Stimulated activated CD4-positive, alpha-beta T cell treated with anti-CD3 and anti-CD28 coated beads, Interleukin-2, amount 100 ng/mL, for 24 hours (primary cell): Measurements from ENCODE around the gene UBE2G2.

Experiments
- DNase-seq, 2 donors: peaks; one replicate each; pipeline ENCODE4 v3.0.0-alpha.2; 2020

Gene UBE2G2

DNA sequence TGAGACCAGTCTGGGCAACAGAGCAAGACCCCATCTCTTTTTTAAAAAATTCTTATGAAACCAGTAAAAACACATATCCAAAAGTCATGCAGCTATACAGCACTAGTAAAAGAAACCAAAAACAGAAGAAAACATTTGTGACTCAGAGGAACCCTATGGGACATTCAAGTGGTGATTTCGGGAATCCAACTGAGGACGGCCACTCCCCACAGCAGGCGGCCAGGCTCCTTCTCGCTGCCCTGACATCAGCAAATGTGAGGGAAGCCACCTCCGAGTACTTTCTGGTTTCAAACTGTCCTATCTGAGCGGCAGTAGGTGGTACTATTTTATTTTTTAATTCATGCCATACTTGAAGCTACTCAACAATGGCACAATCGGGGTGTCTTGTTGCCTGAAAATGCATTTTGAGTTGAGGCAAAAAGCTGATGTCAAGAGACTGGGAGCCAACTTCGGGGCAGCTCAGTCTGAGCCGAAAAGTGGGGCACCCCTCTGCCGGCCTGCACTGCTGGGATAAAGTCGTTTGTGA lies 12.9 kb upstream of the UBE2G2 start:
- no peak for DNase-seq

- no peak for DNase-seq
Measured at GRCh38 chr21:44813727-44814126, 12.1 kb upstream of the UBE2G2 start.

- DNase-seq = no peak
Measured at GRCh38 chr21:44813149-44813548, 11.5 kb upstream of the UBE2G2 start.

GRCh38 chr21:44812640-44813039 lies 11.0 kb upstream of the UBE2G2 start:
- DNase-seq = no peak

DNA sequence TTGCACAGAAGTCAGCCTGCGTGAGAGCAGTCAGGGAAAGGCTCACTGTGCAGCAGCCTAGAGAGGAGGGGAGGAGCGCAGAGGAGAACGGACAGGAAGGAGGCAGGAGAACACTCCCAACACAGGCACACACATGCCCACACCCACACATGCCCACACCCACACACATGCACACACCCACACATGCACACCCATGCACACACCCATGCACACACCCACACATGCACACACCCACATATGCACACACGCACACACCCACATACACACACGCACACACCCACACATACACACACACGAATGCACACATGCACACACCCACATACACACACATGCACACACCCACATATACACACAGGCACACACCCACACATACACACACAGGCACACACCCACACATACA lies 9.2 kb upstream of the UBE2G2 start:
- no peak for DNase-seq

DNA sequence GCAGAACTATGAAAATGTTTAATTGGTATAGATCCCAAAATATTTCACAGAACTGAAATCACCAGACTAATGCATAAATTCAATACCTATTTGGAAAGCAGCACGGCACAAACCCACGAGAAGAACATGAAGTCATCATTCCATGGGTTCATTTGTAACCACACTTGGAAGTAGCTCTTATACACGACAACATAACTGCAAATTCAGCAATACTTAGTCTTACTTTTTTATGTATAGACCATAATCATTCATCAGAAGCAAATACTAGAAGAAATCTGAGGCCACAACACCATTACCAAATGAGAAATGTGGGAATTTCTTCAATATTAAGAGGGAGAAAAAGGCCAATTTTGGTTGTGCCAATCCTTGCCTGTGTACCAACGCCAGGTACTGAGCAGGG lies 4.2 kb upstream of the UBE2G2 start:
- no peak for DNase-seq

DNA sequence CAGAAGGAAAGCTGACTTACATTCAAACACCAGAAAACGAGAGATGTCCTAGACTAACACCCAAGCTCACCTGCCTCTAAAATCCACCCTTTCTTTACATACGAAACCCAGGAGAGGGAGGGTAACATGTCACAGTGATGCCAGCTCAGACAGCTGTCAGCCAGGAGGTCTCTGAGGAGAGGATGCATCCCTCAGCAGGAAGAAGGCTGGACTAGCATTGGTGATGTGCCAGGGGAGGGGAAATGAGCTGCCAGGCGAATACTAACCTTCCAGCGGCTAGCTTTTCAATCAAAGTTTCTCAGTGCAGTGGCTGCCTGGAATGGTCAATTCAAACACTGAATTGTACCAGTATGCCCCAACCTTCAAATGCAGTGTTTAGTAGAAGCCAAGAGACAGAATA lies 3.6 kb upstream of the UBE2G2 start:
- DNase-seq = no peak

- DNase-seq = no peak
Measured at GRCh38 chr21:44804762-44805161, 3.1 kb upstream of the UBE2G2 start.

GRCh38 chr21:44803651-44804050 lies 2.0 kb upstream of the UBE2G2 start:
- no peak for DNase-seq

DNA sequence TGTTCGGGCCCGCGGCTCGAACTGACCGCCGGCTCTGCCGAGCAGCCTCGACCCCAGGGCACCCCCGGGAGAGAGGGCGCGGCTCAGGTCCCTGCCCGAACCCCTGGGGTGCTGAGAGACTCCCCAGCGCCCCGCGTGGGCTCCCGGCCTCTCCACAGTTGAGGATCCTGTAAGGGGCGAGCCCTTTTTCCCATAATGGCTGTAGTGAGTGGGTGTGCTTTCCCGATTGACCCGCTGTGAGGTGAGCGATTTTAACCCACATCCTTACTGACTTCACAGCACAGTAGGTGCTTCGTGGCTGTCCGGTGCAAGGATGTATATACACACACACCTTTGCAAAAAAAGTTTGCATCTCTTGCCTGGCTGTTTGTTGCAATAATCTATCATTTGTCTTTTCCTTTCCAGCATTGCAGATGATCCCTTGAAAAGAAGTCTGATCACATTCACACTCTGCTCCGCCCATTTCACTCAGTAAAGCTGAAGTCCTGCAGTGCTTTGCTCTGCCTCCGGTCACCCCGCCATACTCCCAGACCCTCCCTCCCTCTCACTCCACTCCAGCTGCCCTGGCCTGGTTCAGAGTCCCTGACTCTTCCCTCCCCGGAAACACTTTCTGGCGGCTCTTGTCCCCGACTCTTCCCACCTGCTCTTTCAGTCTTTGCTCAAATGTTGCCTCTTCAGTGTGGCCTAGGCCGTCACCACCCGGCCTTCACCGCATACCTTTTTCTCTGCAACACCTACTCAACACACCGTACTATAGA lies 955 bp upstream of the UBE2G2 start:
- DNase-seq = no peak

DNA sequence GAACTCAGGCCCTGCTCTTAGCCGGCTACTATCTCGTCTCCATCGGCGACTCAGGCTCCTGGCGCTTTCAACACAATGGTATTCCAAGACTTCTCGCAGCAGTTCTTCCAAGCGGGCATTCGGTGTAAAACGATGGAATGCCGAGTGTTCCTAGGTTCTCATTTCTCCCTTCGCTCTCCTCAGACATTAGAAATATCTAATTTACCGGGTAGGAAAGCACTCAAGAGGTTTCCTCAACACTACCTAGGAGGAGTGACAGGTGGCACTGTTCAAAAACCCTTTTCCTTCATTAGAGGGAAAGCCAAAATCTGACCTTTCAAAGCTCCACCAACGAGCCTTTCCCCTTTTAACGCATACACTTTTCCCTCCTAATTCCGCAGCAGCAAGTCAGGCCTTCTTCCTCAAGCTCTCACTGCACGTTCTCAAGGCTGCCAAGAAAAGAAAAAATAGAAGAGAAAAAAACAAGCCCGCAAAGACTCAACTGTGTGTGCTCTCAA lies 601 bp downstream of the UBE2G2 start:
- DNase-seq = no peak

GRCh38 chr21:44800103-44800502 lies 1.5 kb downstream of the UBE2G2 start:
- DNase-seq = no peak

DNA sequence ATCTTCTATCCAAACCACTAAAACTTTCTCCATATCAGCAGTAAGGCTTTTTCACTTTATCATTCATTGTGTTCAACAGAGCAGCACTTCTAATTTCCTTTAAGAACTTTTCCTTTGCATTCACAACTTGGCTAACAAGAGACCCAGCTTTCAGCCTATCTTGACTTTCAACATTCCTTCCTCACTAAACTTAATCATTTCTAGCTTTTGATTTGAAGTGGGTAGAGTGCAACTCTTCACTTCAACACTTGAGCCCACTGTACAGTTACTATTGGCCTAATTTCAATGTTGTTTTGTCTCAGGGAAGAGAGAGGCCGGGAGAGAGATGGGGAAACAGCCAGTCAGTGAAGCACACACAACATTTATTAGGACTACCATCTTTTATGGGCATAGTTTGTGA lies 2.0 kb downstream of the UBE2G2 start:
- DNase-seq = no peak

DNA sequence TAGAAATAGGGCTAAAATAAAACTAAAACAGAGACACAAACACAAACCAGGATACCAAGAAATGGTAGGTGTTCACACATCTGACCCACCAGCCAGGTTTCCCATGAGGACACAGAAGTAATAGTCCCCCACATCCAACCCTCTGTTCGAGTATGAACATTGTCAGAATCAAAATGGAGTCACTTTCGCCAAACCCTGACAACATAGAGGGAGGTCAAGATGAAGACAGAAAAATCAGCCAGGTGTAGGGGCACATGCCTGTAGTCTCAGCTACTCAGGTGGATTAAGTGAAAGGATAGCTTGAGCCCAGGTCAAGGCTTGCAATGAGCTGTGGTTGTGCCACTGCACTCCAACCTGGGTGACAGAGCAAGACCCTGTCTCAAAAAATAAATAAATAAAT lies 3.8 kb downstream of the UBE2G2 start:
- DNase-seq = no peak

DNA sequence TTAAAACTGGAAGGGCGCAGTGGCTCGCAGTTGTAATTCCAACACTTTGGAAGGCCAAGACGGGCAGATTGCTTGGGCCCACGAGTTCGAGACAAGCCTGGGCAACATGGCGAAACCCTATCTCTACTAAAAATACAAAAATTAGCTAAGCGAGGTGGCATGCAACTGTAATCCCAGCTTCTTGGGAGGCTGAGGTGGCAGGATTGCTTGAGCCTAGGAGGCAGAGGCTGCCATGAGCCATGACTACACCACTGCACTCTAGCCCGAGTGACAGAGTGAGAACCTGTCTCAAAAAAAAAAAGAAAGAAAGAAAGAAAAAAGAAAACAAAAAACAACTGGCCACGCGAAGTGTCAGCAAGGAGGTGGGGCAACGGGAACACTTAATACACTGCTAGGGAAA lies 6.3 kb downstream of the UBE2G2 start:
- no peak for DNase-seq

- DNase-seq = no peak
Measured at GRCh38 chr21:44793592-44794374, 7.8 kb downstream of the UBE2G2 start.

DNA sequence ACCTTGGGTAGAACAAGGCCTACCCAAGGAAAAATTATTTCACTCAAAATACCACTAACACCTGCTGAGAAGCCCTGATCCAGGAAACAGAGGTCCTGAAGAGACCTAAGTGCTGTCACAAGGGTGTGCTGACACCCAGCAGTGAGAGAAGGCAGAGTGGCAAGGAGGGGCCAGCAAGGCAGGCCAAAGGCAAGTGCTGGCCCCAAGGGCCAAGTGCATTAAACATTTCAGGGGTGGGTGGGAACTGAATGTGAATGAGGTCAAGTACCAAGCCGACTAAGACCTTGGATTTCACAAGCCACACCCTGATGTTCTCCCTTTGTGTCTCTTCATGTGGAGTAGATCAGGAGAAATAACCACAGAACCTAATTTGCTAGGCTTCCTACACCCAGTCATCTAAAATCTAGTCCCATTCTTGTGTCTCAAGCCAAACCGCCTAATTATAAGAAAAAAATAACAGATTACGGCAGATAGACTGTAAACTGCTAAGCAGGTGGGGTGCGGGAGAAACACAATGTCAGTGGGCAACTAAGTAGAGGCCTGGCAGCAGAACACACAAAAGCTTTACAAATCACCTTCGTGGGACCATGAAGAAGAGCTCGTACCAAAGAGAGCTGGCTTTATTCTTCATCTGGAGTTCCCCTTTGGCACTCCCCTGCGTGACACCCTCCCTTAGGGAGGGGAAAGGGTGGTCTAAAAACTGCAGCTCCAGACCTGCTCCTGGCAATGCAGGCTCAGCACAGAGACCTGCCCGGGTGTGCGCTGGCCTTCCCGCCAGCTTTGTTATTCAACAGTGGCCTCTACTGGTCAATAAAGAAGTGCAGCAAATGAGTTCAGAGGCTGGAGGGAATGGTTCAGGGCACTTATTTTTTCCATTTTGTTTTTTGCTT lies 8.7 kb downstream of the UBE2G2 start:
- peak; percentile 39 to 40 for DNase-seq

GRCh38 chr21:44791993-44792392 lies 9.6 kb downstream of the UBE2G2 start:
- no peak for DNase-seq

GRCh38 chr21:44791246-44791645 lies 10.4 kb downstream of the UBE2G2 start:
- no peak for DNase-seq

DNA sequence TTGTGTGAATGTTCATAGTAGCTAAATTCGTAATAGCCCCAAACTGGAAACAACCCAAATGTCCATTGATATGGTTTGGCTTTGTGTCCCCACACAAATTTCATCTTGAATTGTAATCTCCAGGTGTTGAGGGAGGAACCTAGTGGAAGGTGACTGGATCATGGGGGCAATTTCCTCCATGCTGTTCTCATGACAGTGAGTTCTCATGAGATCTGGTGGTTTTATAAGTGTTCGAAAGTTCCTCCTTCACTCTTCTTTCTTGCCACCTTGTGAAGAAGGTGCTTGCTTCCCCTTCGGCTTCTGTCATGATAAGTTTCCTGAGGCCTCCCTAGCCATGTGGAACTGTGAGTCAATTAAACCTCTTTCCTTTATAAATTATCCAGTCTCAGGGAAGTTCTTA lies 11.3 kb downstream of the UBE2G2 start:
- DNase-seq = no peak

GRCh38 chr21:44789880-44790279 lies 11.7 kb downstream of the UBE2G2 start:
- no peak for DNase-seq

DNA sequence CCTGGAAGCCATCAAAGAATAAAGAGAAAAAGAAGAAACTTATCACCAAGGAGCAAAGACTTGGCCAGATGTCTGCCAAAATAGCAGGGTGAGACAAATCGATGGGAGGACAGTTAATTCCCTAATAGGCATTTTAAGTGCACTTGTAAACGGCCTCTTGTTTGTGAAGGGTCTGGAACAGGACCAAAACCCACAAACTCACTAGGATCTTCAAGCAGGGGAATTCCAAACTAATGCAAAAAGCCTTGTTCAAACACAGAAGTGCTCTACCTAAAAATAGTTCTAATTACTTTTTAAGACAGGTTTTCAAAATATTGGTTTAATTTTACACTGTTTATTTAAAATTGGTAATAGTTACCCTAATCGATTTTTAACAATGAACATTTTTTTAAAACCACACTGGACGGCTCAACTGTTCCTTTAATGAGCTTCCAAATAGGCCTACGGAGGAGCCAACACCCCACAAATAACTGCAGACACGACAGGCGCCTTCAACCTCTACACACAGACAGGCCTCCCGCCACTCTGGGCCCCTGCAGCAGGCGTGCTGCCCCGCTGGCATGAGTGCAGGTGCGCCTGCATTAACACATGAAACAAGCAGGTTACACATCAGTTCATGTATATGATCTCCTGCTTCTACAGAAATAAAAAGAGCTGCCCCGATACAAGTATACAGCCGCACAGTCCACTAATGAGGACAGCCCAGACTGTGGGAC lies 15.8 kb downstream of the UBE2G2 start:
- DNase-seq = no peak
